H9 (cell line): Measurements from ENCODE around the gene ATG13. TPM values are rescaled to one million over a fixed set of nuclear protein-coding genes. Genes with fewer than 3 reads are reported as not detected.
"Not testable (repeated sequence)": the region's sequence is repeated elsewhere in the genome, so short reads cannot be mapped to it uniquely, and the experiment has no call there.

ENCODE experiments used
- DNase-seq: peaks from one replicate; pipeline ENCODE4 v3.0.0-alpha.2; 2017
- H2AFZ ChIP-seq: one replicate; pipeline ENCODE4 v1.6.1; 2013; ENCODE audit warnings: mild to moderate bottlenecking, low read length, control low read depth, moderate library complexity
- H2AK5ac ChIP-seq: 2 replicates; pipeline ENCODE4 v1.6.1; 2013; ENCODE audit warnings: low read length, control low read depth, mixed read lengths; ENCODE audit not compliant: insufficient read length
- H2BK120ac ChIP-seq: one replicate; pipeline ENCODE4 v1.6.1; 2013; ENCODE audit warnings: low read depth, mild to moderate bottlenecking, low read length, control low read depth, inconsistent platforms; ENCODE audit not compliant: poor library complexity, severe bottlenecking
- H2BK12ac ChIP-seq: 2 replicates; pipeline ENCODE4 v1.6.1; 2013; ENCODE audit warnings: low read length, control low read depth, mixed read lengths, low read depth; ENCODE audit not compliant: insufficient read length
- H2BK15ac ChIP-seq: 2 replicates; pipeline ENCODE4 v1.6.1; 2013; ENCODE audit warnings: low read depth, low read length, control low read depth
- H2BK20ac ChIP-seq: one replicate; pipeline ENCODE4 v1.6.1; 2013; ENCODE audit warnings: low read depth, mild to moderate bottlenecking, low read length, control low read depth, inconsistent platforms; ENCODE audit not compliant: poor library complexity, severe bottlenecking
- H2BK5ac ChIP-seq: 2 replicates; pipeline ENCODE4 v1.6.1; 2013; ENCODE audit warnings: low read length, control low read depth, mixed read lengths; ENCODE audit not compliant: insufficient read length
- H3K14ac ChIP-seq: 2 replicates; pipeline ENCODE4 v1.6.1; 2013; ENCODE audit warnings: low read length, control low read depth; ENCODE audit not compliant: insufficient read depth
- H3K18ac ChIP-seq: 2 replicates; pipeline ENCODE4 v1.6.1; 2013; ENCODE audit warnings: low read depth, mild to moderate bottlenecking, mixed read lengths, low read length, control low read depth; ENCODE audit not compliant: insufficient read length
- H3K23ac ChIP-seq: 2 replicates; pipeline ENCODE4 v1.6.1; 2013; ENCODE audit warnings: low read length, control low read depth, mixed read lengths, low read depth; ENCODE audit not compliant: insufficient read length
- H3K23me2 ChIP-seq: 2 replicates; pipeline ENCODE4 v1.6.1; 2013; ENCODE audit warnings: low read depth, mild to moderate bottlenecking, mixed read lengths, low read length, control low read depth; ENCODE audit not compliant: insufficient read length, poor library complexity, severe bottlenecking
- H3K27ac ChIP-seq: 2 replicates; pipeline ENCODE4 v1.5.1; 2013; ENCODE audit warnings: low read length, control low read depth, mixed read lengths, low read depth; ENCODE audit not compliant: insufficient read length
- H3K27me3 ChIP-seq: 2 replicates; pipeline ENCODE4 v1.6.1; 2013; ENCODE audit warnings: low read length, control low read depth, inconsistent platforms; ENCODE audit not compliant: insufficient read depth
- H3K4ac ChIP-seq: 2 replicates; pipeline ENCODE4 v1.6.1; 2013; ENCODE audit warnings: low read depth, mild to moderate bottlenecking, control low read depth, inconsistent platforms, low read length, moderate library complexity
- H3K4me1 ChIP-seq: 2 replicates; pipeline ENCODE4 v1.6.1; 2013; ENCODE audit warnings: low read length, control low read depth, inconsistent platforms; ENCODE audit not compliant: insufficient read depth
- H3K4me2 ChIP-seq: 2 replicates; pipeline ENCODE4 v1.6.1; 2013; ENCODE audit warnings: low read length, control low read depth, mixed read lengths; ENCODE audit not compliant: insufficient read length, insufficient read depth
- H3K56ac ChIP-seq: 2 replicates; pipeline ENCODE4 v1.6.1; 2013; ENCODE audit warnings: low read depth, mild to moderate bottlenecking, mixed read lengths, low read length, control low read depth; ENCODE audit not compliant: insufficient read length
- H3K79me1 ChIP-seq: 2 replicates; pipeline ENCODE4 v1.6.1; 2013; ENCODE audit warnings: low read depth, mild to moderate bottlenecking, moderate library complexity, low read length, control low read depth, inconsistent platforms; ENCODE audit not compliant: insufficient read depth, poor library complexity, severe bottlenecking
- H3K79me2 ChIP-seq: 2 replicates; pipeline ENCODE4 v1.6.1; 2013; ENCODE audit warnings: low read length, control low read depth, inconsistent platforms; ENCODE audit not compliant: insufficient read depth
- H3K9ac ChIP-seq: 2 replicates; pipeline ENCODE4 v1.6.1; 2013; ENCODE audit warnings: low read length, control low read depth, mixed read lengths; ENCODE audit not compliant: insufficient read length; ENCODE audit errors: extremely low read depth
- H3K9me3 ChIP-seq: one replicate; pipeline ENCODE4 v1.6.1; 2013; ENCODE audit warnings: low read depth, low read length, inconsistent platforms; ENCODE audit not compliant: control insufficient read depth
- H3T11ph ChIP-seq: one replicate; pipeline ENCODE4 v1.6.1; 2013; ENCODE audit warnings: mild to moderate bottlenecking, low read length, control low read depth, inconsistent platforms
- H4K20me1 ChIP-seq: one replicate; pipeline ENCODE4 v1.6.1; 2013; ENCODE audit not compliant: control insufficient read depth, insufficient read length, insufficient read depth
- H4K5ac ChIP-seq: 2 replicates; pipeline ENCODE4 v1.6.1; 2013; ENCODE audit warnings: low read depth, mild to moderate bottlenecking, mixed read lengths, low read length, control low read depth; ENCODE audit not compliant: insufficient read length
- H4K8ac ChIP-seq: replicated peaks from 2 replicates; pipeline ENCODE4 v1.6.1; 2013; ENCODE audit warnings: low read length, control low read depth, mixed read lengths, low read depth; ENCODE audit not compliant: insufficient read length
- H4K91ac ChIP-seq: 2 replicates; pipeline ENCODE4 v1.6.1; 2013; ENCODE audit warnings: low read depth, mild to moderate bottlenecking, moderate library complexity, mixed read lengths, low read length, control low read depth; ENCODE audit not compliant: insufficient read length
- H3K27ac Mint-ChIP-seq, 3 experiments: 2 replicates in 2 of 3; 3 replicates in 1 of 3; pipeline ENCODE4 v1.8.0; 2020 to 2021; ENCODE audit warnings: mixed read lengths in 3 of 3, mild to moderate bottlenecking in 1 of 3, moderate library complexity in 1 of 3
- H3K27me3 Mint-ChIP-seq: 2 replicates; pipeline ENCODE4 v1.8.0; 2021; ENCODE audit warnings: low read depth, mild to moderate bottlenecking, moderate library complexity, mixed read lengths
- H3K36me3 Mint-ChIP-seq, 3 experiments: 2 replicates in 2 of 3; 3 replicates in 1 of 3; pipeline ENCODE4 v1.8.0; 2020 to 2021; ENCODE audit warnings: low read depth in 3 of 3, mixed read lengths in 3 of 3; ENCODE audit not compliant: insufficient read depth in 1 of 3
- H3K4me1 Mint-ChIP-seq, 2 experiments: 2 replicates each; pipeline ENCODE4 v1.8.0; 2020; ENCODE audit warnings: mixed read lengths in 2 of 2
- H3K4me3 Mint-ChIP-seq, 2 experiments: 2 replicates in 1 of 2; 3 replicates in 1 of 2; pipeline ENCODE4 v1.8.0; 2020 to 2021; ENCODE audit warnings: mild to moderate bottlenecking in 2 of 2, mixed read lengths in 2 of 2, moderate library complexity in 1 of 2
- H3K9me3 Mint-ChIP-seq, 2 experiments: 2 replicates in 1 of 2; 3 replicates in 1 of 2; pipeline ENCODE4 v1.8.0; 2020; ENCODE audit warnings: mild to moderate bottlenecking in 2 of 2, mixed read lengths in 2 of 2, moderate library complexity in 1 of 2
- CTCF ChIP-seq: fragments of 200-600 bp; sonication (generic); conservative IDR thresholded peaks from 3 replicates; pipeline ENCODE4 v1.8.0; 2021; ENCODE audit warnings: antibody characterized with exemption, mild to moderate bottlenecking
- WGBS: extraction: QIAGEN DNeasy Blood & Tissue Kit; methylation state at CpG from one replicate; pipeline ENCODE4 v1.1.7; 2013; ENCODE audit warnings: missing lambda C conversion rate, low lambda C conversion rate, mixed read lengths; ENCODE audit not compliant: insufficient read length; ENCODE audit errors: extremely low coverage; 5-methylcytosine and 5-hydroxymethylcytosine counted together
- total RNA-seq: library from RNA; stranded (reverse); gene quantifications from 2 replicates; pipeline ENCODE4 v1.2.1, GENCODE V29; 2021

The ATG13 gene
- total RNA-seq, 1 experiment from 2014 or later: 79.1 TPM

- H2BK5ac ChIP-seq: no peak overlapping the region
- H2AK5ac ChIP-seq: no peak overlapping the region
- H4K20me1 ChIP-seq: no peaks in the 10 kb centered on the region
- H3K23ac ChIP-seq: no peak overlapping the region
- no peak overlapping the region for H3K27ac ChIP-seq
- H3K23me2 ChIP-seq: no peaks in the 10 kb centered on the region
- H3K56ac ChIP-seq: no peak overlapping the region
- H2BK15ac ChIP-seq: no peak overlapping the region
- H3K4me1 ChIP-seq: no peaks in the 10 kb centered on the region
- no peak overlapping the region for H4K8ac ChIP-seq
- Mint-ChIP-seq H3K36me3 (peaks cover 20 to 50% (median 36%) of the 10 kb centered on the region in 3 experiments; a peak in 6 of 7 replicates), H3K4me3 (no peak overlapping the region; a peak in 1 of 5 replicates), H3K27me3 (no peaks in the 10 kb centered on the region), H3K27ac (no peak overlapping the region; a peak in 1 of 7 replicates), H3K9me3 (no peaks in the 10 kb centered on the region), H3K4me1 (peaks cover 0 to 3% of the 10 kb centered on the region in 2 experiments; a peak in 1 of 4 replicates)
- H3K9me3 ChIP-seq: no peaks in the 10 kb centered on the region
- H3K4ac ChIP-seq: no peak overlapping the region
- no peak overlapping the region for H3K14ac ChIP-seq
- no peak overlapping the region for H2AFZ ChIP-seq
- no peak overlapping the region for H2BK20ac ChIP-seq
- H3K9ac ChIP-seq: no peak overlapping the region
- no peak overlapping the region for H2BK120ac ChIP-seq
- H3K4me2 ChIP-seq: no peak overlapping the region
- DNase-seq: no peak
- WGBS: no CpG with 5 or more reads among the region's 7 CpGs
- H3K18ac ChIP-seq: no peak overlapping the region
- no peak overlapping the region for H3T11ph ChIP-seq
- H3K27me3 ChIP-seq: no peaks in the 10 kb centered on the region
- no peaks in the 10 kb centered on the region for H3K79me1 ChIP-seq
- H4K91ac ChIP-seq: no peak overlapping the region
- H3K79me2 ChIP-seq: no peaks in the 10 kb centered on the region
- TF ChIP-seq CTCF: no peak
- H4K5ac ChIP-seq: no peak overlapping the region
- no peak overlapping the region for H2BK12ac ChIP-seq
Measured at GRCh38 chr11:46706886-46707285, 89.5 kb downstream of the ATG13 start.

GRCh38 chr11:46709351-46709750, 92.0 kb downstream of the ATG13 start:
- not testable (repeated sequence) for H3K4me1 Mint-ChIP-seq, H3K9me3 ChIP-seq, H2BK120ac ChIP-seq, H3K79me1 ChIP-seq, H4K20me1 ChIP-seq, H3K79me2 ChIP-seq, H3T11ph ChIP-seq, H3K56ac ChIP-seq, H3K18ac ChIP-seq, H4K8ac ChIP-seq, H2AK5ac ChIP-seq, H2BK15ac ChIP-seq, H3K4me1 ChIP-seq, H2AFZ ChIP-seq, H3K23ac ChIP-seq, H3K4me3 Mint-ChIP-seq, H2BK12ac ChIP-seq, H3K9ac ChIP-seq, H3K4ac ChIP-seq, H3K14ac ChIP-seq, H3K23me2 ChIP-seq, H3K27me3 Mint-ChIP-seq, H3K27ac ChIP-seq, H3K9me3 Mint-ChIP-seq, H3K27me3 ChIP-seq, H3K4me2 ChIP-seq, H2BK20ac ChIP-seq, DNase-seq, H2BK5ac ChIP-seq, H4K91ac ChIP-seq, H4K5ac ChIP-seq
- 0 out of 7 replicates have a peak overlapping the region, but pooled peaks of 1 of the 3 experiments have one; percentile 0 for H3K27ac Mint-ChIP-seq
- H3K36me3 Mint-ChIP-seq: peaks cover 6 to 29% (median 13%) of the 10 kb centered on the region in 3 experiments; a peak in 6 of 7 replicates
- no CpG with 5 or more reads among the region's 9 CpGs for WGBS
